ENCODE data around the gene C8B.

The C8B gene

DNA sequence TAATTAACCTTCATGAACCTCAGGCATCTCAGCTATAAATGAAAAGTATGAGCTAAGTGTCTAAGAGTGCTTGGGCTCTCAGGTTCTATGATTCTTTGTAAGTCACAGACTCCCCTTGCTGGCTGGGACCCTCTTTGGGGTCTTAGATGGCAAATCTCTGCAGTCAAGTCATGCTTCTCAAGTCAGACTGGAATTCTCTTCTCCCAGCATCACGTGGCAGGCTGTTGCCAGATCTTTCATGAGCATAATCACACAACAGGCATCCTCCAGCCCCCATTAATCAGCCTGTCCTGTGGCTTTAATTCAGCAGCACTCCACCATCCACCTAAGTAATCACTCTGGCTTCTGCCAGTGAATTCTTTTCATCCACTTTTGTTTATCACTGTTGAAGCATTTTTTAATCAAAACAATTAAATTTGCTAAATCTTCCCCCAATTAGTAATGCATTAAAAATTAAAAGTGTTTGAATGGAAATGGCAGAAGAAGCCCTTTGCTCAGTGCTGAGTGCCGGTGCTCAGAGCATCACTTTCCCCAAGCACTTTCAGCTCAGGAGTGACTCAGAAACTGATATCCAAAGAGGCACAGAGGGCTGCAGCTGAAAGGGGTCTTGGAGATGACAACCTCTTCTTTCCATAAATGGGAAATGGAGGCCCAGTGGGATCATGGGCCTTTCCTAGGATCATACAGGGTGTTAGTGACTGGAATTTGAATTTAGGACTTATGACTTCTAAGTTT, 61.0 kb downstream of the C8B start:
- no peak overlapping the region for H3K4me3 ChIP-seq (replicated peaks; ENCODE audit: insufficient read depth, low read length)
- TF ChIP-seq, protein P1, sequence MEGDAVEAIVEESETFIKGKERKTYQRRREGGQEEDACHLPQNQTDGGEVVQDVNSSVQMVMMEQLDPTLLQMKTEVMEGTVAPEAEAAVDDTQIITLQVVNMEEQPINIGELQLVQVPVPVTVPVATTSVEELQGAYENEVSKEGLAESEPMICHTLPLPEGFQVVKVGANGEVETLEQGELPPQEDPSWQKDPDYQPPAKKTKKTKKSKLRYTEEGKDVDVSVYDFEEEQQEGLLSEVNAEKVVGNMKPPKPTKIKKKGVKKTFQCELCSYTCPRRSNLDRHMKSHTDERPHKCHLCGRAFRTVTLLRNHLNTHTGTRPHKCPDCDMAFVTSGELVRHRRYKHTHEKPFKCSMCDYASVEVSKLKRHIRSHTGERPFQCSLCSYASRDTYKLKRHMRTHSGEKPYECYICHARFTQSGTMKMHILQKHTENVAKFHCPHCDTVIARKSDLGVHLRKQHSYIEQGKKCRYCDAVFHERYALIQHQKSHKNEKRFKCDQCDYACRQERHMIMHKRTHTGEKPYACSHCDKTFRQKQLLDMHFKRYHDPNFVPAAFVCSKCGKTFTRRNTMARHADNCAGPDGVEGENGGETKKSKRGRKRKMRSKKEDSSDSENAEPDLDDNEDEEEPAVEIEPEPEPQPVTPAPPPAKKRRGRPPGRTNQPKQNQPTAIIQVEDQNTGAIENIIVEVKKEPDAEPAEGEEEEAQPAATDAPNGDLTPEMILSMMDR (IDR thresholded peaks at IDR 0.05; ENCODE audit: insufficient read depth, low read length) = no peak
- TF ChIP-seq POLR2AphosphoS5 (IDR thresholded peaks at IDR 0.05; ENCODE audit: low read depth) (no peak), GABPA (IDR thresholded peaks at IDR 0.05; ENCODE audit: low read depth) (no peak), SPI1 (IDR thresholded peaks at IDR 0.05; ENCODE audit: borderline replicate concordance, low read depth) (no peak)
- TF ChIP-seq, protein P2, sequence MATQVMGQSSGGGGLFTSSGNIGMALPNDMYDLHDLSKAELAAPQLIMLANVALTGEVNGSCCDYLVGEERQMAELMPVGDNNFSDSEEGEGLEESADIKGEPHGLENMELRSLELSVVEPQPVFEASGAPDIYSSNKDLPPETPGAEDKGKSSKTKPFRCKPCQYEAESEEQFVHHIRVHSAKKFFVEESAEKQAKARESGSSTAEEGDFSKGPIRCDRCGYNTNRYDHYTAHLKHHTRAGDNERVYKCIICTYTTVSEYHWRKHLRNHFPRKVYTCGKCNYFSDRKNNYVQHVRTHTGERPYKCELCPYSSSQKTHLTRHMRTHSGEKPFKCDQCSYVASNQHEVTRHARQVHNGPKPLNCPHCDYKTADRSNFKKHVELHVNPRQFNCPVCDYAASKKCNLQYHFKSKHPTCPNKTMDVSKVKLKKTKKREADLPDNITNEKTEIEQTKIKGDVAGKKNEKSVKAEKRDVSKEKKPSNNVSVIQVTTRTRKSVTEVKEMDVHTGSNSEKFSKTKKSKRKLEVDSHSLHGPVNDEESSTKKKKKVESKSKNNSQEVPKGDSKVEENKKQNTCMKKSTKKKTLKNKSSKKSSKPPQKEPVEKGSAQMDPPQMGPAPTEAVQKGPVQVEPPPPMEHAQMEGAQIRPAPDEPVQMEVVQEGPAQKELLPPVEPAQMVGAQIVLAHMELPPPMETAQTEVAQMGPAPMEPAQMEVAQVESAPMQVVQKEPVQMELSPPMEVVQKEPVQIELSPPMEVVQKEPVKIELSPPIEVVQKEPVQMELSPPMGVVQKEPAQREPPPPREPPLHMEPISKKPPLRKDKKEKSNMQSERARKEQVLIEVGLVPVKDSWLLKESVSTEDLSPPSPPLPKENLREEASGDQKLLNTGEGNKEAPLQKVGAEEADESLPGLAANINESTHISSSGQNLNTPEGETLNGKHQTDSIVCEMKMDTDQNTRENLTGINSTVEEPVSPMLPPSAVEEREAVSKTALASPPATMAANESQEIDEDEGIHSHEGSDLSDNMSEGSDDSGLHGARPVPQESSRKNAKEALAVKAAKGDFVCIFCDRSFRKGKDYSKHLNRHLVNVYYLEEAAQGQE (IDR thresholded peaks at IDR 0.05; ENCODE audit: insufficient replicate concordance, low read depth) = no peak
- H3K27me3 ChIP-seq (ENCODE audit: insufficient read depth, poor library complexity, severe bottlenecking) = peaks cover 2% of the 10 kb centered on the region
- no peak overlapping the region for H3K27ac ChIP-seq (replicated peaks)
- DNase-seq (ENCODE audit: low read depth in 1 of 2, low spot score in 1 of 2) = no peak

DNA sequence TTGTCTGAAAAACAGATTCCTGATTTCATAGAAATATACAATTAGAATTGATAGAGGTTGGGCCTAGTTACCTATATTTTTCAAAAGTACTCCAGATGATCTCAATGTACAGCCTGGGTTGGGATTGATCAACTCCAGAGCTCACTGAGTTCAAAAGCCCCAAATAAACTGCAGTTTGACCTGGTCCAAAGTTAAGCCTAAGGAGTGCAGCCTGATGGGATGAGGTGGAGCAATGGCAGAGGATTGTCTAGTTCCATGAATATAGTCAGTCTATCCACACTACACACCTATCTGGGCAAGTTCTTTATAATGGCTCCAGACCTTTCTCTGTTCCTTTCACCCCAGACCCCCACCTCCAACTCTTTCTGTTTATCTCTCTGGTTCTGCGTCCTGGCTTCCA, 62.0 kb downstream of the C8B start:
- Histone ChIP-seq H3K27ac (replicated peaks) (no peak overlapping the region), H3K27me3 (ENCODE audit: insufficient read depth, poor library complexity, severe bottlenecking) (peaks cover 2% of the 10 kb centered on the region), H3K4me3 (replicated peaks; ENCODE audit: insufficient read depth, low read length) (no peak overlapping the region)
- no peak for DNase-seq (ENCODE audit: low read depth in 1 of 2, low spot score in 1 of 2)
- TF ChIP-seq, protein P1 (IDR thresholded peaks at IDR 0.05; ENCODE audit: insufficient read depth, low read length) = no peak
- no peak for TF ChIP-seq POLR2AphosphoS5 (IDR thresholded peaks at IDR 0.05; ENCODE audit: low read depth)
- no peak for TF ChIP-seq SPI1 (IDR thresholded peaks at IDR 0.05; ENCODE audit: borderline replicate concordance, low read depth)
- TF ChIP-seq, protein P2 (IDR thresholded peaks at IDR 0.05; ENCODE audit: insufficient replicate concordance, low read depth) = no peak
- TF ChIP-seq GABPA (IDR thresholded peaks at IDR 0.05; ENCODE audit: low read depth) = no peak

DNA sequence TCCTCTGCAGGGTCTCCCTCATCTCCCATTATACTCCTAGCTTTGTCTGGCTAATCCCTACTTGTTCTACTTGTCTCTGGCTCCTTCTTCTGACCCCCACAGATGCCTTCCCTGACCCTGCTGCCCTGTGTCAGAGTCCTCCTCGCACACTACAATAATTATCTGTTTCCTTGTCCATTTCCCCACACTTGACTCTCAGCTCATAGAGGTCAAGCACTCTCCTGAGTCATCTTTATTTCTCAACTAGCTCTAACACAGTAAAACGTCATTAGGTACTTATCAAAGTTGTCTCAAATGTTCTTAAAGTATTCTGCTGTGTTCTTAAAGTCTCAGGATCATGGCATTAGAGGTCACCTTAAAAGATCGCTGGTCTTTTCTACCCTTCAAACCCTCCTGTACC, 64.1 kb downstream of the C8B start:
- Histone ChIP-seq H3K27ac (replicated peaks) (no peak overlapping the region), H3K27me3 (ENCODE audit: insufficient read depth, poor library complexity, severe bottlenecking) (peaks cover 2% of the 10 kb centered on the region), H3K4me3 (replicated peaks; ENCODE audit: insufficient read depth, low read length) (no peak overlapping the region)
- TF ChIP-seq POLR2AphosphoS5 (IDR thresholded peaks at IDR 0.05; ENCODE audit: low read depth) = no peak
- TF ChIP-seq, protein P2 (IDR thresholded peaks at IDR 0.05; ENCODE audit: insufficient replicate concordance, low read depth) = no peak
- TF ChIP-seq SPI1 (IDR thresholded peaks at IDR 0.05; ENCODE audit: borderline replicate concordance, low read depth) = no peak
- no peak for TF ChIP-seq GABPA (IDR thresholded peaks at IDR 0.05; ENCODE audit: low read depth)
- TF ChIP-seq, protein P1 (IDR thresholded peaks at IDR 0.05; ENCODE audit: insufficient read depth, low read length) = no peak
- DNase-seq (ENCODE audit: low read depth in 1 of 2, low spot score in 1 of 2) = no peak
